ENCODE data around the gene UBE2K.
A peak's percentile ranks its signal among the peaks of the same experiment; 100 is the strongest.
"Not testable (repeated sequence)": the region's sequence is repeated elsewhere in the genome, so short reads cannot be mapped to it uniquely, and the experiment has no call there.

Gene UBE2K, protein sequence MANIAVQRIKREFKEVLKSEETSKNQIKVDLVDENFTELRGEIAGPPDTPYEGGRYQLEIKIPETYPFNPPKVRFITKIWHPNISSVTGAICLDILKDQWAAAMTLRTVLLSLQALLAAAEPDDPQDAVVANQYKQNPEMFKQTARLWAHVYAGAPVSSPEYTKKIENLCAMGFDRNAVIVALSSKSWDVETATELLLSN

DNA sequence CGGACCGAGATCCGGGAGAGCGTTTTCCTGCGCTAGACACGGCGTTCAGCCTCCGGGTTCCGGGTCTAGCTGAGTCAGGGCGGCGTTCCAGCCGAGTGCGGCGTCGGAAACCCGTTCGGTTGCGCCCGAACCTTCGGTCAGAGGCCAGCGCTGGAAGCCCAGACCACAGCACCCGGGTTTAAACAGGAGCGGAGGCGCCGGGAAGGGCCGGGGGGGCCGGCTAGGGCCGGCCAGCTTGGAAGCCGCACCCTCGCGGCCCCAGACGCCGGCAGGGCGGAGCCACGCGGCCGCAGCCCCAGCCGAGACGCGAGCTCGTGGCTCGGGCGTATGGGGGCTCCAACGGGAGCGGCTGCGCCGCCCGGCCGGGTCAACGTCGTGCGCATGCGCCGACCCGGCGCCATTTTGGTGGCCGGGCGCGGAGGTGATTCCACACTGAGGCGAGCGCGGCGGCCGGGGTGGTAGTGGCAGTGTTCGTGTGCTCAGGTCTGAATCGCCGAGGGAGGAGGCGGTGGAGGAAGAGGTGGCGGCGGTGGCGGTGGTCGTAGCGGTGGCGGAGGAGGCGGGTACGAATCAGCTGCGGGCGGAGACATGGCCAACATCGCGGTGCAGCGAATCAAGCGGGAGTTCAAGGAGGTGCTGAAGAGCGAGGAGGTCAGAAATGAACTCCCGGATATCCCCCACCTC lies at the start of gene UBE2K:
TSS of gene UBE2K (plus strand) at position 397 of the 684 bp plus-strand sequence. CDS start at position 589, 192 bp downstream.
- peak; percentile 74 to 83 for DNase-seq (ENCODE audit: low read depth in 2 of 2)

DNA sequence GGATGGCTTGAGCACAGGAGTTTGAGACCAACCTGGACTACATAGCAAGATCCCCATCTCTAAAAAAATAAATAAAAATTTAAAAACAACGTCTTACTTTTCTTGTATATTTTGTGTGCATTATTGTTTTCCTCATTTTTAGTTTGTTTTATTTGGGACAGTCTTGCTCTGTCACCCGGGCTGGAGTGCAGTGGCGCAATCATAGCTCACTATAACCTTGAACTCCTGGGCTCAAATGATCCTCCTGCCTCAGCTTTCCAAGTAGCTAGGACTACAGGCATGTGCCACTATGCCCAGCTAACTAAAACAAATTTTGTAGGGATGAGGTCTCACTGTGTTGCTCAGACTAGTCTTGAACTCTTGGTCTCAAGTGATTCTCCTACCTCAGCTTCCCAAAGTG lies 49.7 kb upstream of the UBE2K start:
- no peak for DNase-seq (ENCODE audit: low read depth in 2 of 2)

DNA sequence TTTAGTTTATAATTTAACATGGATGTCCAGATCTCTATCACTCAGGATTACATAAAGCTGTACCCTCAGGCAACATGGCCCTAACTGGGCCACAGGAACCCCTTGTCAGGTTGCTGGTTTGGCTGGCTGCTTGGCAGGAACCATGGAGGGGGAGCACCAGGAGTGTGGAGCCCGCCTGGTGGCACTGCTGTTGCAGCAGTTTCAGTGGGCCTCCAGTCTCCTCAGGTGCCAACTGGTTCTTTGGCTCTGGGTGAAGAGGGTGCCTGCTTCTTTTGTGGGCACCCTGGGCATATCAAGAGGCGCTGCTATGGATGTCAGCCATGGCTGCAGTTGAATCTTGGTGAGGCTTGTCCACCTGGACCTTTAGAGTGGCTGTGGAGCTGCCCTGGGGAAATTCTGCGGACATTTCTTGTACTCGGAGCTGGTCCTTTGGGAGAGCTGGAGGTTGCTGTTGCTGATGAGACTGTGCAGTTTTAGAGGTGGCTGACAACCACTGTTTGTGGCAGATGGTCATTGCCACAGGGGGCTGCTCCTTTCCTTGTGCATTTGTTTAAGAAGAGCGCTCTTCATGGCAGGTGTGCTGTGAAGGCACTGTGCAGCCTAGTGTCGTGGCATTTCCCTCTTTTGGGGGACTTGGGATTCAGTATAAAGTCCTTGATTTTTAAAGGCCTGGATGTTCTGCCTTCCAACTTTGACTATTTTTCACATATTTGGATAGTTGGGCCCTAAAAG lies 48.9 kb upstream of the UBE2K start:
- DNase-seq (ENCODE audit: low read depth in 2 of 2): no peak

DNA sequence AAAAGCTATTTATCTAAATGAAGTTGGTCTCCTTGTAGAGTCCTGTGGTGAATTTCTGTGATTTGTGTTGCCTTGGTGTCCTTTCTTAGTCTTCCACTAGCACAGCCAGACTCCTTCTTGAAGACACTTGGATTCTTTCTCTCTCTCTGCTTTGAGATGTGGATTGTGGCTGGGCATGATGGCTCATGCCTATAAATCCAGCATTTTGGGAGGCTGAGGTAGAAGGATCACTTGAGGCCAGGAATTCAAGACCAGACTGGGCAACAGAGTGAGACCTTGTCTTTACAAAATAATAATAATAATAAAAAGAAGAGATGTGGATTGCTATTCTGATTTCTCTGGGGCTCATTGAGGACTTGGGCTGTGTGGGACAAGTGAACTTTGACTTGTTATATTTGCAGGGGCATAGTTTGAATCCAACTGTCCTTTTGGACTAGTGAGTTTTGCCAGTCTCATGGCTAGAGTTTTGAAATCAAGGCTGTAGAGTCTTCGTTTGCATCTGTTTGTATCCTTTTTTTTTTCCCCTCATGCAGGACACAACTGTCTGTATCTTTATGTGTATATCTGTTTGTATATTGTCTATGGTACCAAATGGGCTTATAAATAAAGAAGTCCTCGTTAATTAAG lies 48.2 kb upstream of the UBE2K start:
- DNase-seq (ENCODE audit: low read depth in 2 of 2): no peak

DNA sequence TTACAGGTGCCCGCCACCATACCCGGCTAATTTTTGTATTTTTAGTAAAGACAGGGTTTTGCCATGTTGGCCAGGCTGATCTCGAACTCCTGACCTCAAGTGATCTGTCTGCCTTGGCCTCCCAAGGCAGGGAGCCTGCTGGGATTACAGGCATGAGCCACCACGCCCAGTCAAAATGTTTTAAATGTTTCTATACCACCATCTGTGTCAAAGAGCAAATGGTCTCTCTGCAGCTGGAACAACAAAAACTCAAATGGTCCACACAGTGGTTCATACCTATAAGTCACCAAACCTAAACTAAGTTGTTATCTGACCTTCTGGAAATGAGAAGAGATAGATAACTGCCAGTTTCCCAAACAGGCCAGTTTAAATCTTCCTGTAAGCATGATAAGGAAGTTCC lies 46.4 kb upstream of the UBE2K start:
- DNase-seq (ENCODE audit: low read depth in 2 of 2): not testable (repeated sequence)

DNA sequence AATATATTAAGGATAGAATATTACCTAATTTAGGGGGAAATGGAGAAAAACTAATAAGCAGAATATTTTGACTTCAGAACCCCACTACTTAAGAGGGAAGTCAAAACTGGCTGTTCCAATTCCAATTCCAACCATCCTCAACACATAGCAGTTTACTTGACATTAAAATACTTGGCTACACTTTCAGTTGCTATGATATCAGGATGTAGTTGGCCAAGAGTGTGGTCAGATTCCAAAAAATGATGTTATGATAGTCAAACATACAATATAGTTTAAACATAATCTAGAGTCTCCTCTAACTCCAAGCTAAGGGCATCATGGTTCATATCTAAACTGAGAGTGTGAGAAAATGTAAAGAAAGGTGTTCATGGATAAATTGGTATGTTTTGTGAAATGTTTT lies 42.7 kb upstream of the UBE2K start:
- DNase-seq (ENCODE audit: low read depth in 2 of 2): no peak

DNA sequence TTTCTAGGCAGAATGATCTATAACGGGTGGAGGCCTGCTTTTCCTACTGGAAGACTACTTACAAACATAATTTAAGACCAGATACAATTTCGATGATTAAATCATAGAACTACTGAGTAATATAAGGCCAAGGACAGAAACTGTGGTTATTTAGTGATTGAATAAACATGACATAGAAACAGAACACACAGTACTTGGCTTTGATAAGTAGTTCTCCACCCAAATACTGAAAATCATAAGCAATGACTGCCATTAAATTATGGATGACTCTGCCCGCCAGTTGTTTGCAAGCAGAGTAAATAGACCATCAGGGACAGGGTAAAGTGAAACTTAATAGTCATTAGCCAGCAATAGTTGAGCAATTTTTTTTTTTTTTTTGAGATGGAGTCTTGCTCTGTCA lies 42.1 kb upstream of the UBE2K start:
- DNase-seq (ENCODE audit: low read depth in 2 of 2): no peak

DNA sequence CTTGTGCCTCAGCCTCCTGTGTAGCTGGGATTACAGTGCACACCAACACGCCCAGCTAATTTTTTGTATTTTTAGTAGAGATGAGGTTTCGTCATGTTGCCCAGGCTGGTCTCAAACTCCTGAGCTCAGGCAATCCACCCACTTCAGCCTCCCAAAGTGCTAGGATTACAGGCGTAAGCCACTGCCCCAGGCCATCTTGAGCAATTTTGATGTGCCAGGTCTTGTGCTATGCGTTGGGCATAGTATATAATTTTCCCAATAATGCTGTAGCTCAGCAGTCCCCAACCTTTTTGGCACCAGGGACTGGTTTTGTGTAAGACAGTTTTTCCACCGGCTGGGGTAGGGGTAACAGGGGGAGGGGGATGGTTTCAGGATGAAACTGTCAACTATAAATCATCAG lies 41.3 kb upstream of the UBE2K start:
- DNase-seq (ENCODE audit: low read depth in 2 of 2): not testable (repeated sequence)

DNA sequence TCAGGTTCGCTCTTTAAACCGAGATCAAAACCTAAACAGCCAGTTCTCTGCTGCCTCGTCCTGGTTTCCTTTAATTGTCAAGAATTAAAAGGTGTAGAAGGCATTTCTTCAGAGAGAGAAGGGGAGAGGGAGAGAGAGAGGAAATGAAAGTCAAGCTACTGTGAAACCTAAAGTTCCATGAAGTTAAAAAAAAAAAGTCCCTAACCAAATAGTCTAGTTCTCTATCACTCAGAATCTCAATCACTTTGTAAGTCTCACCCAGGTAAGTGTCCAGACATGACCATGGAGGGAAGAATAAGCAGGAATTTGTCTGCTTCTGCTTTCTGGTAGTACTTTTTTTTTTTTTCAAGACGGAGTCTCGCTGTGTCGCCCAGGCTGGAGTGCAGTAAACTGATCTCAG lies 40.5 kb upstream of the UBE2K start:
- DNase-seq (ENCODE audit: low read depth in 2 of 2): no peak

DNA sequence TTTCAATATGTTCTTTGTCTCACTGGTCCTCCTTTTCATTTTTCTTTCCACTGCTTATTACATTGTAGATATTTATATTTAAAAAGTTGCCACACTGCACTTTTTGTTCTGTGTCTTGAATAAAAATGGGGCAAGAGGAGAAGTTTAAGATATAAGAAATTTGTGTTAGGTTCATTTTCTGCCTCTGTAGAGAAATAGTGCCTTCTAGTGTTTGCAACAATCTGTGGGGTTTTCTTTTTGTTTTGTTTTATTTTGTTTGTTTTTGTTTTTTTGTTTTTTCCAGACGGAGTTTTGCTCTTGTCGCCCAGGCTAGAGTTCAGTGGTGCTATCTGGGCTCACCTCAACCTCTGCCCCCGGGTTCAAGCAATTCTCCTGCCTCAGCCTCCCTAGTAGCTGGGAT lies 39.2 kb upstream of the UBE2K start:
- no peak for DNase-seq (ENCODE audit: low read depth in 2 of 2)

DNA sequence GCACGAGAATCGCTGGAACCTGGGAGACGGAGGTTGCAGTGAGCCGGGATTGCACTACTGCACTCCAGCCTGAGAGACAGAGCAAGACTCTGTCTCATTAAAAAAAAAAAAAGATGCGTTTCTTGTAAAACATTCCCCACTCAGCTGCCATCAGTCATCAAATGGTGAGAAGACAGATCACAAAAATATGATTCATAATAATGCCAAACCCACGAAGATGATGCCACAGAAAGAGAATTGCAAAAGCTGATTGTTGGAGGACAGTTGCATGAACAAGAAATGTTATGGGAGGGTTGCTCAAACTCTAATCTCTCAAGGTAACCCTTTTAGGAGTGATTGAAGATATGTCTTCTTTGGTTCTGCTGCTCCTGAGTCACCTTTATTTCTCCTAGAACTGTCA lies 37.9 kb upstream of the UBE2K start:
- no peak for DNase-seq (ENCODE audit: low read depth in 2 of 2)

DNA sequence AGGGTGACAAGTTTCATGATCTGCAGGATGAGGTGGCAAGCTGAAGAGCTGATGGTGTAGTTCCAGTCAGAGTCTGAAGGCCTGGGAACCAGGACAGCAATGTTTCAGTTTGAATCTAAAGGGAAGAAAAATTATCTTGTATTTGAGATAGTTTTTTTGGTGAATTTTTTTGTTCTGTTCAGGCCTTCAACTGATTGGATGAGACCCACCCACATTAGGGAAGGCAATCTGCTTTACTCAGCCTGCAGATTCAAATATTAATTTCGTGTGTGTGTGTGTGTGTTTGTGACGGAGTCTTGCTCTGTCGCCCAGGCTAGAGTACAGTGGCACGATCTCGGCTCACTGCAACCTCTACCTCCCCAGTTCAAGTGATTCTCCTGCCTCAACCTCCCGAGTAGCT lies 37.2 kb upstream of the UBE2K start:
- DNase-seq (ENCODE audit: low read depth in 2 of 2): no peak

DNA sequence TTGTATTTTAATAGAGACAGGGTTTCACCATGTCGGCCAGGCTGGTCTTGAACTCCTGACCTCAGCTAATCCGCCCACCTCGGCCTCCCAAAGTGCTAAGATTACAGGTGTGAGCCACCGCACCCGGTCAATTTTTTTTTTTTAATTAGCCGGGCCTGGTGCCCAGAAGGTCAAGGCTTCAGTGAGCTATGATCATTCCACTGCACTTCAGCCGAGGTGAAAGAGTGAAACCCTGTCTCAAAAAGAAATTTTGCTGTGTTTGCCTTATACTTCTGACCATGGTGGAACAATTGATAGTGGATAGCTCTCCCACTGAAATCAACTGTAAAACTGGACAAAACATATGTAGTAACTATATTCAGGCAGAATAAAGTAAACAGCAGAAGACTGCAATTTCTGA lies 35.3 kb upstream of the UBE2K start:
- DNase-seq (ENCODE audit: low read depth in 2 of 2): no peak

DNA sequence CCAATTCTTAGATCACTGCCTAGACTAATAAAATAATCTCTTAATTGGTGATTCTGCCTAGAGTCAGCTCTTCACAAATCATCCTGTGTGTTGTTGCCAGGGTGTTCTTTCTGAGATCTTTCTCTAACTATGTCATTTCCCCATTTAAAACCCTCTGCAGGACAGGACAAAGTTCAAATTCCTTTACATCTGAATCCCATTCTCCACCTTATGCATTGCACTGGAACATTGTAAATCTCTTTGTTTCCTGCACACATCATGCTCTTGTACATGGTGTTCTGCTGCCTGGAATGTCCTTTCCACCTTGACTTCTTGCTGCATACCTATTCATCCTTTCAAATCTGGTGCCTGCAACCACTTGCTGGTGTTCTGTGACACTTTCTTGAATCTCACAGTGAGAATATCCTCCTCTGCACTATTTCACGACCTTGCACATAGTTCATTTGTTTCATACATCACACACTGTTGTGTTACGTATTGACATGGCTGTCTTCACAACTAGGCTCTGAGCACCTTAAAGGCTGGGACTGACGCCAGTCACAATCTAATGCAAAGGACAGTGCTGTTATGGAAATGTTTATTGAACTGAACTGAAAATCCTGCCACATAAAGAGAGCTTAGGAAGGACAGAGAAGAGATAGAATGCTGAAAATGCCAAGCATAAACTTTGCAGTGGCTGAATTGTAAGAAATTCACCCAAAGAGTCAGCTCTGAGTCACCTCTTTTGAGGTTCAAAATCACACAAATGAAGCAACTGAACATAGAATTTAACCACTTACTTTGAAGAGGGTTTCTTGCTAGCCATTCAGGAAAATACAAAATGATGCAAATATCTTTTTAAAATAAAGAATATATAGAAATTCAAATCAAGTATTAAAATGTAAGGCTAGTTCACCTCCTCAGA lies 32.9 kb upstream of the UBE2K start:
- DNase-seq (ENCODE audit: low read depth in 2 of 2): no peak

DNA sequence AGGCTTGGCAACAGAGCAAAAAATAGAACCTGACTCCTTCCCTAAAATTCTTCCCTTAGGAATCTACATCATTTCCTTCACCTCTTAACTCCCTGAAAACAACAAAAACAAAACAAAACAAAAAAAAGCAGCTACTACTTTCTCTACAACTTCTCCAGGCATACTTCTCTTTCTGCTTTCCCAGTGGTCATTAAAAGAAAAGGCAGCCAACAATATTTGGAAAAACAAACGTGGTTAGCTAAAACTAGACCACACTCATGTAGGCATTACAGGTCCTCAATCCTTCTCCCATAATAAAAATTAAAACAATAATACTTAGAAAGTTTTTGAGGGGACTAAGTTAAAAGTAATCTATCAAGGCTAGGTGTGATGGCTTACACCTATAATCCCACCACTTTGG lies 30.2 kb upstream of the UBE2K start:
- DNase-seq (ENCODE audit: low read depth in 2 of 2): no peak

DNA sequence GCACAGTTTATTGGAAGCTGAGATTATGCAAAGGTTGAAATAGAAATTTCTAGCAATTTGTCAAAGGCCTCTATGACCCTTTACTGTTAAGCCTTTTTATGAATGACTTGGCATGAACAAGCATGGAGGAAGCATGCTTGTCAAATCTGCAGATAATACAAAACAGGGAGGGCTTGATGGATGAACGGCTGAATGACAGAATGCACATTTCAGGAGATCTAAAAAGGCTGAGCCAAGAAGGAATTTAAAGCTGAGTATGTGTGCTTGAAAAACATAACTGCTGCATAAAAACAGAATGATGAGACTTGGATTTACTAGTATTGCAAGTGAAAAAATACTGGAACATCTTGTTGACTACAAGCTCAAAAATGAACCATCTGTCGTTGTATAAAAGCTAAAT lies 29.0 kb upstream of the UBE2K start:
- DNase-seq (ENCODE audit: low read depth in 2 of 2): no peak

DNA sequence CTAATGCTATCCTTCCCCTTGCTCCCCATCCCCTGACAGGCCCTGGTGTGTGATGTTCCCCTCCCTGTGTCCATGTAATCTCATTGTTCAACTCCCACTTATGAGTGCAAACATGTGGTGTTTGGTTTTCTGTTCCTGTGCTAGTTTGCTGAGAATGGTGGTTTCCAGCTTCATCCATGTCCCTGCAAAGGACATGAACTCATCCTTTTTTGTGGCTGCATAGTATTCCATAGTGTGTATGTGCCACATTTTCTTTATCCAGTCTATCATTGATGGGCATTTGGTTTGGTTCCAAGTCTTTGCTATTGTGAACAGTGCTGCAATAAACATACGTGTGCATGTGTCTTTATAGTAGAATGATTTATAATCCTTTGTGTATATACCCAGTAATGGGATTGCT lies 27.6 kb upstream of the UBE2K start:
- not testable (repeated sequence) for DNase-seq (ENCODE audit: low read depth in 2 of 2)

DNA sequence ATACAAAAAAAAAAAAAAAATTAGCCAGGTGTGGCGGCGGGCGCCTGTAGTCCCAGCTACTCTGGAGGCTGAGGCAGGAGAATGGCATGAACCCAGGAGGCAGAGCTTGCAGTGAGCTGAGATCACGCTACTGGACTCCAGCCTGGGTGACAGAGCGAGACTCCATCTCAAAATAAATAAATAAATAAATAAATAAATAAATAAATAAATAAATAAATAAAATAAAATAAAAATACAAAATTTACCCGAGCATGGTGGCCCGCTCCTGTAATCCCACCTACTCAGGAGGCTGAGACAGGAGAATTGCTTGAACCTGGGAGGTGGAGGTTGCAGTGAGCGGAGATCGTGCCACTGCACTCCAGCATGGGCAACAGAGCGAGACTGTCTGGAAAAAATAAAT lies 22.3 kb upstream of the UBE2K start:
- DNase-seq (ENCODE audit: low read depth in 2 of 2): not testable (repeated sequence)

DNA sequence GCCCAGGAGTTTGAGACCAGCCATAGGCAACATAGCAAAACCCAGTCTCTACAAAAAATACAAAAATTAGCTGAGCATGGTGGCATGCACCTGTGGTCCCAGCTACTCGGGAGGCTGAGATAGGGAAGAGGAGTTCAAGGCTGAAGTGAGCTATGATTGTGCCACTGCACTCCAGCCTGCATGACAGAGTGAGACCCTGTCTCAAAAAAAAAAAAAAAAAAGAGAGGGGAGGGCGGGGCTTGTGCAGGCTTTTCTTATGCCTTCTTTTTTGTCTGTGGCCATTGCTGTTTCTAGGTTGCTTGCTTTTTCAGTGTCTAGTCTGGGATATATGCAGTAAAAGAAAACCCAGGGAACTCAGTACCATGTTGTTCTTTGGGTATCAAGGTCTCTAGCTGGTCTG lies 16.9 kb upstream of the UBE2K start:
- DNase-seq (ENCODE audit: low read depth in 2 of 2): not testable (repeated sequence)

DNA sequence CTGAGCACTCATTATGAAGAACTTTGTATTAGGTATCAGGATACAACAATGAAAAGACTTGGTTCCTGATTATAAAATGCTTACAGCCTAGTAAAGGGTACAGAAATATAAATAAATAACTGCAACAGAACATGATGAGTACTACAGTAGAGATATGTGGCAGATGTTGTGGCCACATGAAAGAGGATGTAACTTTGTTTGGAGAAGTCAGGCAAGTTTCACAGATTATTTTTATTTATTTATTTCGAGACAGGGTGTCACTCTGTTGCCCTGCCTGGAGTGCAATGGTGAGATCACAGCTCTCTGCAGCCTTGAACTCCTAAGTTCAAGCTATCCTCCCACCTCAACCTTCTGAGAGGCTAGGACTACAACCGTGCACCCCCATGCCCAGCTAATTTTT lies 15.8 kb upstream of the UBE2K start:
- DNase-seq (ENCODE audit: low read depth in 2 of 2): no peak

DNA sequence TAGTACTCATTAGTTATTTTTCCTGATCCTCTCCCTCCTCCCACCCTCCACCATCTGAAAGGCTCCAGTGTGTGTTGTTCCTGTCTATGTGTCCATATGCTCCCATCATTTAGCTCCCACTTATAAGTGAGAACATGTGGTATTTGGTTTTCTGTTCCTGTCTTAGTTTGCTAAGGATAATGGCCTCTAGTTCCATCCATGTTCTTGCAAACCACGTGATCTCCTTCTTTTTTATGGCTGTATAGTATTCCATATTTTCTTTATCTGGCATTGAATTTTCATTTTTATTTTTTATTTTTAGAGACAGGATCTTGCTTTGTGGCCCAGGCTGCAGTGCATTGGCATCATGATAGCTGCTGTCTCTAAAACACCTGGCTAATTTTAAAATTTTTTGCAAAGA lies 11.9 kb upstream of the UBE2K start:
- DNase-seq (ENCODE audit: low read depth in 2 of 2): no peak

DNA sequence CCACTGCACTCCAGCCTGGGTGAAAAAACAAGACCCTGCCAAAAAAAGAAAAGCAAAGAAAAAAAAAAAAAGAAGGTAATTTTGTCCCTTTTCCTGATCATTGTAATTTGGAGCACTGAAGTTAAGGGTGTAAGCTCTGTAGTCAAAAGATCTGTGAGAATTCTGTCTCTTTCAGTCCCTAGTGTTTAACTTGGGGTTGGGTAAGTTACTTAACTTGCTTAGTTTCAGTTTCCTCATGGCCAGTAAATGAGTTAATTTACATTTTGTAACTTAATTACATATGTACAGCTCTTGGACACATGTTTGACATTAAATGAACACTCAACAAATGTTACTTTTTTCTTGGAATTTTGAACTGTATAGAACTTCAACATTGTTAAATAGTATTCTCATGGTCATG lies 10.9 kb upstream of the UBE2K start:
- DNase-seq (ENCODE audit: low read depth in 2 of 2): no peak
